Prostate gland (tissue), 1 donor: Measurements from ENCODE around the gene SSTR5.

Source experiments
- POLR2A ChIP-seq: fragments of 450-650 bp; IDR thresholded peaks from one replicate; pipeline ENCODE4 v1.6.1; 2016; ENCODE audit warnings: antibody characterized with exemption, mild to moderate bottlenecking
- POLR2AphosphoS5 ChIP-seq: sonication (generic); formaldehyde crosslinking; IDR thresholded peaks from one replicate; pipeline ENCODE4 v1.6.1; 2017; ENCODE audit warnings: antibody characterized with exemption

- TF ChIP-seq POLR2A: no peak
- no peak for TF ChIP-seq POLR2AphosphoS5
These were observed 36.0 kb downstream of the SSTR5 start for GRCh38 chr16:1108299-1109252.
